NCI-H69 (cell line): ENCODE results near the gene HOXB5.

ENCODE experiments used
- DNase-seq: peaks from one replicate; lab custom pipeline; 2025; lab: John Stamatoyannopoulos, UW

The HOXB5 gene

DNA sequence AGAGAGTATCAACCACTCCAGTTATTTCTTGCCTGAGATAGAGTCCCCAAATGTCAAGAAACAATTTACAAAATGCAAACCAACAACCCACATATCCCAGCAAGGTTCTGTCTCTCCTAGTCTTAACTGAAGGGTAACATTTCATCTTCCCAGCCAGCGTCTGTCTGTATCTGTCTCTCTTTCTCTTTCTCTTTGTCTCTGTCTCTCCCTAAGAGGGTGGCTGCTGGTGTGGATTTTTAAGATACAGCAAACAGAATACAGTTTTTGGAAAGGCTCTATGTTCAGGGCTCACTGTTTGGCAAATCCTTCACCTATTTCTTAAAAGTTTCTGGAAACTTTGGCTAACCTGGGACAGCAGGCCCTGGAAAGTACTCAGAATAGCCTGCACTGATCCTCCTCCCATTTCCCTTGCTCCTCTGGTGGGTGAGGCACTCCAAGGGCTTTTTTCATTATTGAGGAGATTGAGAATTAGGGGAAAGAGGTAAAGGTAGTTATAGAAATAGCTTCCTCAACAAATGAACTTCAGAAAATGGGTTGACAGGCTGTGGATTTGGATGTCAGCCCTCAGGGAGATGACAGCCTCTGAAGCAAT is 21.7 kb downstream of the HOXB5 start:
- peak; percentile 50 for DNase-seq

DNA sequence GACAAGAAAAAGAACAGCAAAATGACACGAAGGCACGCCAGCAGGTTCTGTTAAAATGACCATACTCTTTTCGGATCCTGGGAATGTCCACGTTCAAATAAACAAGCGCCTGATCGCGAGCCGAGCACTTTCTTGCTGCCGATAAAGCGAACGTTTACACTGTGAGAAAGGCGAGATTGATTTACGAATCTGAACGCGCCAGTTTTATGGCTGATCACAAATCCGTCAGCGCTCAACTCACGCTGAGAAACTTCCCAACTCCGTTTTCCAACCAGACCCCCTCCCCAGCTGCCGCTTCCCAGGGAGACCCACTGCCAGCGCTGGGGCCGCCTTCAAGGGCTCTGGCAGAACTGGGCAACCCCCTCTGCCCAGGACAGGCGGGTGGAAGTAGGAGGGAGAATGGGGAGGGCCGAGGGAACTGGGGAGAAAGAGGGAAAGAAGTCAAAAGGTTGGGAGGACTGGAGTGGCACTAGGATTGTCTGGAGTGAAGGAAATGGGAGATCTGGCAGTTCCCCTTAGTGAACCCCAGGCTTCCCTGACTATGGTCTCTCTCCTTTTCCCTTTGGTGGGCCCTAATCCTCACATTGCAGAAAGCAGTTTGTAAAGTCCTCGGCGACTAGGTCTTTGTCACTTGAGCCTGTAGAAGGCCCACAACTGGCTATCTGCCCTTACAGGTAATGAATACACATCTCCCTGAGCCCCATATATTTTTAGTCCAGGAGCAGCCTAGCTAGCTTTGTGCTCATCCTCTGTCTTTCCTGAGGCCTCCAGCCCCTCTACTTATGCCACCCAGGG is 22.4 kb downstream of the HOXB5 start:
- DNase-seq: peak; percentile 73

- DNase-seq: peak; percentile 57
Measured at GRCh38 chr17:48570325-48571023, 23.1 kb downstream of the HOXB5 start.

- peak; percentile 55 for DNase-seq
Measured at GRCh38 chr17:48569674-48570324, 23.8 kb downstream of the HOXB5 start.

DNA sequence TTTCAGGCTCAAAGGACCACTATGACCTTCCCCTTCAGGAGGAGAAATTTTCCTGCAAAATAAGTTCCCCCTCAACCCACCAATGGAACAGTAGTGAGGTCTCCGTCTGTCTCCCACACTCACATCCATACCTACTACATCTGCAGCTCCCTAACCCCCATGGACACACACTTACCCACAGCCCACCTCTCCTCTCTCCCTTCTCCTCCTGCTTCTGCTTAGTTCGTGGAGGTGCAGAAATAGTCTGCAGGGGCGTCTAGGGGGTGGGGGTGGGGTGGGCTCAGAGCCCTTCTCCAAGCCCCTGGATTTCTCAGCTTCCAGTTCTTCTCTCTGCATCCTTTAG is 24.4 kb downstream of the HOXB5 start:
- DNase-seq: peak; percentile 73

DNA sequence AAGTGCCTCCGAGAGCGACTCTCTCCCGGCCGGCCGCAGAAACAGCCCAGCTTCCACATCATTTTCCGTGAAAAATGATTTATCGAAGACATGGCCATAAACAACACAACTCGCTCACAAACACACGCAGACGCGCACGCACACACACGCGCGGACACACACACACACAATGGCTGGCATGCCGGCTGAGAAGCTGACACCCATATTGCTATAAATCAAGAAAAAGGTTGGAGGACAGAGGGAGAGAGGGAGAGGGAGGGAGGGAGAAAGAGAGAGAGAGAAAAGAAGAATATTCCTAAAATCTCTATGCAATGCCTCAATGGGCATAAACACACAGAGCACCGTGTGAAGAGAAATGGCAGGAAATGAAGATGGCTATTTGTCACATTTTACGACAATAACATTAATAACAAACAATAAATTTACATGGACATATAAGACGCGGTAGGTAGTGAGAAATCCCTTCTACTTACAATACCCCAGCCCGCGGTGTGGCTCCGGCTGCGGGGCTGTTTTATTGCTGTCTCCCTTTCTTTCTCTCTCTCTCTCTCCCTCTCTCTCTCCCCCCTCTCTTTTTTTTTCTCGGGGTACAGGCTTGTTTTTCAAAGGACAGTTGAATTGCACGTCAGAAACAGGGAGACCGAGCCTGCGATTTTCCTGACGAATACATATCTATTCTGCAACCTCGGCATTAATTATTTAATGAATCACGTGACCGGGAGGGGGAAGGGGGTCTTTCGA is 24.9 kb downstream of the HOXB5 start:
- DNase-seq: peak; percentile 89

DNA sequence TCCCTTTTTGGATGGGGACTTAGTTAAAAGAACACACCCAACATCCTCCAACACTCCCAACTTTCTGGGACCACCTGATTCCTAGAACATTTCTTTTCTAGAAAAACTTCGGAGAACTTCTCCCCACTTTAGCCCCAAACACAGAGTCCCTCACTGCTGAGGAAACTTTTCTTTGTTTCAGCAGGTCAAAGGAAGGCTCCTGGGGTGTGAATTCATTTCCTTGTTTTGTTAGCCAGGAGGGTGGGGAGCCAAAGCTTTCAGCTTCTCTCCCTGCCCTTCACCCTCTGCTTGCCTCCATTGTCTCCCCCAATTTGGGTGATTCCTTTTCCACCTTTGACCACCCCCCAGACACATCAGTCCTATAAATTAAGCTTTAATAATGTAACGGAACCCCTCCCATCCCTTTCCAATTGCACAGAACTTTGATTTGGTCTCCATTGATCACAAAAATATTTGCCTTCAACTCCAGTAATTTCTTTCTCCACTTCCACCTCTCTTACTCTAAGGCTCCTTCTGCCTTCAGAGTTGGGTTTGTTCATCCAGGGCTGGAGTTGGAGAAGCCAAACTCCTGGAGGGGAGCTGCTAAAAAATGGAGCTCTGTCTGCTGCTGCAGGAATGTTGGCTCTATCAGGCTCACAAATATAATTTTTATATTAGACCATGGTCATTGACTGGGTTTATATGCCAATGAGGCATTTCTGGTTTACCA is 25.8 kb downstream of the HOXB5 start:
- peak; percentile 72 for DNase-seq

GRCh38 chr17:48567209-48567608 is 26.4 kb downstream of the HOXB5 start:
- peak; percentile 88 for DNase-seq

GRCh38 chr17:48566717-48567116 is 26.9 kb downstream of the HOXB5 start:
- no peak for DNase-seq

- peak; percentile 84 for DNase-seq
Measured at GRCh38 chr17:48565925-48566710, 27.5 kb downstream of the HOXB5 start.

- no peak for DNase-seq
Measured at GRCh38 chr17:48565022-48565554, 28.5 kb downstream of the HOXB5 start.

GRCh38 chr17:48564188-48565021 is 29.2 kb downstream of the HOXB5 start:
- no peak for DNase-seq

DNA sequence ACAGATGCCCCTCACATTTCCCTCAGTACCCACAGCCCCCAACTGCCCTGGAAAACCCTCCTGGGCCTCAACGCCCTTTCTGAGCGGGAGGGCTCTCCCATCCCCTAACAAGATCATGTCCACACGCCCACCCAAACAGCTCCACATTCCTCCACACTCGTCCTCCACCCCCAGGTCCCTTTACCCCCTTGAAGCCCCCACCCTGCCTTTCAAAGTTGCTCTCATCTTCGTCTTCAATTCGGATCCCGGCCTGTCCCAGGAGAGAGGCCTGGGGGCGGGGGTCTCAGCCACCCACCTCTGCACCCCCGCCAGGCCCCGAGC is 29.8 kb downstream of the HOXB5 start:
- no peak for DNase-seq

DNA sequence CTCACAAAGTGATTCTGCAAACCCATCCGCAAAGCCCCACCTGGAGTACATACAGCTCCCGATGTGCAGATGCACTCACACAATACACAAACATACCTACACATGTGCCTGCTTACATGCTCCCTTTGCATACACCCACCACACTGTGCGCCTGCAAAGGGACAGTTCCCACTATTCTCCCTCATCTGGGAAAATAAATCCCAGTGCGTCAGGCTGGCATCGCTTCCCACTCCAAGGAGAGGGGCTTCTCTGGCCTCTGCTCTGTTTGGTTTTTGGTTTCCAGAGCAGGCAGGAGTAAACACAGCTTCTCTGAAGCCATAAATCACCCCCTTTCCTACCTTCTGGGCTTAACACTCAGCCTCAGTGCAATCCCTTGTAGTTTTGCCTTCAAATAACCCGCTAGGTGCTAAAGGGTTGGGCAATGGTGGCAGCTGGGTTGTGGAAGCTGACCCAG is 30.2 kb downstream of the HOXB5 start:
- peak; percentile 78 for DNase-seq

DNA sequence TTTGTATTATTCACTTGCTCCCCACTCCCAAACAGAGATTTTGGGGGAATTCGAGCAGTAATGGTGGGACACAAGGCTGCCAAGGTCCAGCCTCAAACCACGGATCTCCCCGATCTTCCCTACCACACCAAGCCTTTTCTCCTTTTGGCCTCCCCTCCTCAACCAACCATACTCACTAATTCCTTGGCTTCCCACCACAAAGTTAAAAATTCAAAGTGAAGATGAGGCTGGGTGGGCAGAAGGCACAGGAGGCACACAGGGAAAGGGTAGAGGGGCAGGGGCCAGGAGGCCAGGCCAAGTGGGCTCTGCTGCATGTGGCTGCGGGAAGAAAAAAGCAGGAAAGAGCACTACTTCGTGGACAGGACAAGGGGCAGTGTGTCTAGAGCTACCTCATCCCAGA is 30.6 kb downstream of the HOXB5 start:
- DNase-seq: no peak

DNA sequence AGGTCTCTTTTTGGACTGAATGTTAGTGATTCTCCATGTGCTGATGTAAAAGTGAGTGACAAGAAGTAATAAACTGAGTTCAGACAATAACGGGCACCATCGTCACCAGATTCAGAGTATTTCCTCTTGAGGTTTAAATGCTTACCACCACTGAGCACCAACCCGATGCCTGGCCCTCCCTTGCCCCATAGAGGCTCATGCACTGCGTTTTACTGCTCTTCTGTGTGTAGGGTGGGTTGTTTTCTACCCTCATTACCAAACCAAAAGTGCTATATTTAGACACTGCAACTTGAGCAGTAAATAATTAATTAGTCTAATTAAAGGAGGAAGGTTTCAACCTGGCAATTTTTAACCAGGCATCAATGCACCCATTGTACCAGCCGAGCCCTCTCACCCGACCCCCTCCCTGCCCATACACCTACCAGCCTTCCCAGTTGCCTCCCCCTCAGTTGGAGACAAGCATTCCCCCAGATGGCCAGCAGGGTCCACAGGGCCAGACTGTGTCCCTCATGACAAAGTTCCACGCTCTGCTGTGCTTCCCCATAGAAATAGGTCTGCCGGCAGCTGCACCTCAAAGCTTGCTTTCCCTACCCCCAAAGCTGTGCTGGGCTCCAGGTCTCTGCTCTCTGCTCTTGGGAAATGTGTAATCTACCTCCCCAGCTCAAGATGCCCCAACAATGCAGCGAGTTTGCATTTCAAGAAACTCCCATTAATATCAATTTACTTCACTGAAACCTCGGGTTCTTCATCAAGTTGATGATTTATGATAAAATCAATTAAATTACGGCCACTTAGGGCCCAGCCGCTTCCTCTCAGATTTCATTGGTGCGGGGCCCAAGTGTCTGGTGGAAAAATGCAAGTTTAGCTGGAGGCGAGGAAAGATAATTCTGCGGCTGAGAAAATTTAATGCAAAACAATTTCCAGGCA is 31.4 kb downstream of the HOXB5 start:
- DNase-seq: peak; percentile 61

GRCh38 chr17:48559840-48560817 is 33.5 kb downstream of the HOXB5 start:
- no peak for DNase-seq
